Right atrium auricular region (tissue), 2 donors: ENCODE data around the gene ZNF628. TPM values are rescaled to one million over a fixed set of nuclear protein-coding genes. Genes with fewer than 3 reads are reported as not detected.

Experiments used
- DNase-seq: peaks from one replicate; pipeline ENCODE4 v3.0.0-alpha.2; 2019; ENCODE audit warnings: low spot score
- H3K27ac ChIP-seq, 2 donors: fragments of 200-600 bp; sonication (generic); 1 replicate in 1 of 2; 2 replicates in 1 of 2; pipeline ENCODE4 v1.5.1; 2016 to 2019
- H3K27me3 ChIP-seq, 2 donors: fragments of 200-600 bp; sonication (generic); one replicate each; pipeline versions ENCODE4 v1.5.1 to v1.6.0; 2017 to 2019
- H3K36me3 ChIP-seq: fragments of 200-600 bp; sonication (generic); one replicate; pipeline ENCODE4 v1.5.1; 2016
- H3K4me1 ChIP-seq, 2 donors: fragments of 200-600 bp; sonication (generic); one replicate each; pipeline versions ENCODE4 v1.5.1 to v1.6.0; 2017 to 2019
- H3K4me3 ChIP-seq, 2 donors: fragments of 200-600 bp; sonication (generic); 1 replicate in 1 of 2; 2 replicates in 1 of 2; pipeline ENCODE4 v1.5.1; 2017 to 2019; ENCODE audit warnings: mild to moderate bottlenecking in 1 of 2, moderate library complexity in 1 of 2
- H3K9me3 ChIP-seq, 2 donors: fragments of 200-600 bp; sonication (generic); one replicate each; pipeline ENCODE4 v1.5.1; 2019
- CTCF ChIP-seq, 2 donors: fragments of 200-600 bp; sonication (generic); IDR thresholded peaks; one replicate each; pipeline ENCODE4 v1.5.1; 2019; ENCODE audit warnings: antibody characterized with exemption in 2 of 2
- total RNA-seq, 2 donors: library from RNA; depleted of rRNA; stranded (reverse); fragments of >200 nt; gene quantifications; one replicate each; pipeline ENCODE4 v1.1.0, GENCODE V29; 2016

Gene ZNF628
- total RNA-seq, 2 donors from 2014 or later, result 5.6 to 13.2 TPM

GRCh38 chr19:55516878-55517620, 40.6 kb downstream of the ZNF628 start:
- Histone ChIP-seq H3K4me1 (peaks cover 0 to 22% of the 10 kb centered on the region in 2 donors), H3K9me3 (no peaks in the 10 kb centered on the region), H3K4me3 (peak overlapping the region; percentile 34 to 52), H3K27me3 (no peaks in the 10 kb centered on the region), H3K27ac (peak overlapping the region; percentile 87 to 91), H3K36me3 (no peaks in the 10 kb centered on the region)
- TF ChIP-seq CTCF (IDR thresholded peaks at IDR 0.05), result peak; percentile 63 to 94
- DNase-seq, result peak; percentile 96

GRCh38 chr19:55519451-55520311, 43.3 kb downstream of the ZNF628 start:
- TF ChIP-seq CTCF (IDR thresholded peaks at IDR 0.05), result no peak
- H3K27me3 ChIP-seq, result no peaks in the 10 kb centered on the region
- H3K4me1 ChIP-seq, result peaks cover 0 to 27% of the 10 kb centered on the region in 2 donors
- H3K4me3 ChIP-seq, result no peak overlapping the region
- no peaks in the 10 kb centered on the region for H3K36me3 ChIP-seq
- DNase-seq, result no peak
- no peaks in the 10 kb centered on the region for H3K9me3 ChIP-seq
- peak overlapping the region in 1 of 2 donors; percentile 75 for H3K27ac ChIP-seq

GRCh38 chr19:55520691-55521292, 44.4 kb downstream of the ZNF628 start:
- H3K27me3 ChIP-seq, result no peaks in the 10 kb centered on the region
- H3K4me3 ChIP-seq, result no peak overlapping the region
- no peak for DNase-seq
- H3K9me3 ChIP-seq, result no peaks in the 10 kb centered on the region
- peak overlapping the region; percentile 75 to 76 for H3K27ac ChIP-seq
- H3K36me3 ChIP-seq, result no peaks in the 10 kb centered on the region
- peaks cover 0 to 34% of the 10 kb centered on the region in 2 donors for H3K4me1 ChIP-seq
- TF ChIP-seq CTCF (IDR thresholded peaks at IDR 0.05), result no peak

- no peak for TF ChIP-seq CTCF (IDR thresholded peaks at IDR 0.05)
- H3K9me3 ChIP-seq, result no peaks in the 10 kb centered on the region
- peak overlapping the region; percentile 75 to 90 for H3K27ac ChIP-seq
- peaks cover 13% of the 10 kb centered on the region for H3K36me3 ChIP-seq
- no peak overlapping the region for H3K4me3 ChIP-seq
- no peak for DNase-seq
- no peaks in the 10 kb centered on the region for H3K27me3 ChIP-seq
- H3K4me1 ChIP-seq, result peaks cover 0 to 52% of the 10 kb centered on the region in 2 donors
These were observed 49.1 kb downstream of the ZNF628 start for GRCh38 chr19:55525289-55526101.
